Measurements from ENCODE around the gene THY1. TPM values are rescaled to one million over a fixed set of nuclear protein-coding genes. Genes with fewer than 3 reads are reported as not detected.

THY1 gene
- total RNA-seq, 1 experiment from 2014 or later = 1.1 TPM

- Histone ChIP-seq H2AFZ (ENCODE audit: low read depth, low read length, poor library complexity, severe bottlenecking) (no peak overlapping the region), H3K27me3 (ENCODE audit: insufficient read depth, low read length) (peaks cover 6% of the 10 kb centered on the region; the same call in 1 of the 2 replicates), H3K27ac (ENCODE audit: low read depth, low read length) (no peak overlapping the region), H4K20me1 (ENCODE audit: insufficient read depth) (no peaks in the 10 kb centered on the region), H3K4me1 (ENCODE audit: control insufficient read depth in 1 of 2, insufficient read depth in 2 of 2, low read length in 2 of 2) (peaks cover 38 to 58% of the 10 kb centered on the region in 2 experiments), H3K36me3 (ENCODE audit: control insufficient read depth in 1 of 2, insufficient read depth in 2 of 2, low read length in 2 of 2) (no peaks in the 10 kb centered on the region), H3K9me2 (ENCODE audit: insufficient read depth) (no peaks in the 10 kb centered on the region), H3K79me2 (ENCODE audit: insufficient read depth, low read length) (no peaks in the 10 kb centered on the region), H3K9ac (ENCODE audit: low read length) (no peak overlapping the region), H3K4me2 (ENCODE audit: low read length) (no peak overlapping the region; the same call in 1 of the 2 replicates), H3K4me3 (replicated peaks in 1 of 2; ENCODE audit: low read depth in 1 of 2, low read length in 2 of 2) (no peak overlapping the region), H3K9me3 (ENCODE audit: control insufficient read depth in 1 of 2, insufficient read depth in 1 of 2, low read depth in 1 of 2, low read length in 2 of 2) (no peaks in the 10 kb centered on the region)
- CTCF ChIA-PET = interaction anchor here (1.3 to 3.4 kb wide), 4 partner anchors 12 to 30 kb away, joined by 4 to 24 read pairs (median 12); partner anchors contain the start of gene USP2
- intact Hi-C loops (cut with micrococcal nuclease) = no loop called here
- DNase-seq (ENCODE audit: low read depth, low spot score) (no peak), ATAC-seq (no peak)
- RAD21 ChIA-PET (ENCODE audit: low non-redundant PET in 1 of 2, low total read pairs in 2 of 2, uncharacterized antibody in 2 of 2, unreplicated experiment in 2 of 2) = interaction anchor here in 1 of 2 experiments (0.6 to 1.4 kb wide), 2 partner anchors 12 to 223 kb away, joined by 3 read pairs; no protein-coding TSS in a partner anchor
- no TSS peak for BruUV-seq (replicated peaks)
- TF ChIP-seq SRF (IDR thresholded peaks at IDR 0.05; ENCODE audit: low read depth) (no peak), RAD21 (IDR thresholded peaks at IDR 0.05; ENCODE audit: low read depth) (no peak), ZFX (IDR thresholded peaks at IDR 0.05) (no peak), POLR2A (IDR thresholded peaks at IDR 0.05; ENCODE audit: borderline replicate concordance, extremely low read depth, insufficient read depth, insufficient read length) (no peak), CEBPB (IDR thresholded peaks at IDR 0.05; ENCODE audit: low read depth) (no peak), ATF3 (IDR thresholded peaks at IDR 0.05) (no peak), EZH2phosphoT487 (IDR thresholded peaks at IDR 0.05; ENCODE audit: borderline replicate concordance) (no peak), EZH2 (IDR thresholded peaks at IDR 0.05) (no peak), EGR1 (IDR thresholded peaks at IDR 0.05; ENCODE audit: low read depth) (no peak), CBX3 (IDR thresholded peaks at IDR 0.05; ENCODE audit: low read depth) (no peak), FOSL1 (IDR thresholded peaks at IDR 0.05; ENCODE audit: low read depth) (no peak), ZNF274 (IDR thresholded peaks at IDR 0.05; ENCODE audit: low read depth, low read length) (no peak), JUND (IDR thresholded peaks at IDR 0.05) (no peak), ELF1 (IDR thresholded peaks at IDR 0.05; ENCODE audit: borderline replicate concordance, low read depth) (no peak), SP1 (IDR thresholded peaks at IDR 0.05; ENCODE audit: low read depth) (no peak)
- TF ChIP-seq, protein P1, sequence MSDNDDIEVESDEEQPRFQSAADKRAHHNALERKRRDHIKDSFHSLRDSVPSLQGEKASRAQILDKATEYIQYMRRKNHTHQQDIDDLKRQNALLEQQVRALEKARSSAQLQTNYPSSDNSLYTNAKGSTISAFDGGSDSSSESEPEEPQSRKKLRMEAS (IDR thresholded peaks at IDR 0.05) = no peak
- TF ChIP-seq, protein P2, sequence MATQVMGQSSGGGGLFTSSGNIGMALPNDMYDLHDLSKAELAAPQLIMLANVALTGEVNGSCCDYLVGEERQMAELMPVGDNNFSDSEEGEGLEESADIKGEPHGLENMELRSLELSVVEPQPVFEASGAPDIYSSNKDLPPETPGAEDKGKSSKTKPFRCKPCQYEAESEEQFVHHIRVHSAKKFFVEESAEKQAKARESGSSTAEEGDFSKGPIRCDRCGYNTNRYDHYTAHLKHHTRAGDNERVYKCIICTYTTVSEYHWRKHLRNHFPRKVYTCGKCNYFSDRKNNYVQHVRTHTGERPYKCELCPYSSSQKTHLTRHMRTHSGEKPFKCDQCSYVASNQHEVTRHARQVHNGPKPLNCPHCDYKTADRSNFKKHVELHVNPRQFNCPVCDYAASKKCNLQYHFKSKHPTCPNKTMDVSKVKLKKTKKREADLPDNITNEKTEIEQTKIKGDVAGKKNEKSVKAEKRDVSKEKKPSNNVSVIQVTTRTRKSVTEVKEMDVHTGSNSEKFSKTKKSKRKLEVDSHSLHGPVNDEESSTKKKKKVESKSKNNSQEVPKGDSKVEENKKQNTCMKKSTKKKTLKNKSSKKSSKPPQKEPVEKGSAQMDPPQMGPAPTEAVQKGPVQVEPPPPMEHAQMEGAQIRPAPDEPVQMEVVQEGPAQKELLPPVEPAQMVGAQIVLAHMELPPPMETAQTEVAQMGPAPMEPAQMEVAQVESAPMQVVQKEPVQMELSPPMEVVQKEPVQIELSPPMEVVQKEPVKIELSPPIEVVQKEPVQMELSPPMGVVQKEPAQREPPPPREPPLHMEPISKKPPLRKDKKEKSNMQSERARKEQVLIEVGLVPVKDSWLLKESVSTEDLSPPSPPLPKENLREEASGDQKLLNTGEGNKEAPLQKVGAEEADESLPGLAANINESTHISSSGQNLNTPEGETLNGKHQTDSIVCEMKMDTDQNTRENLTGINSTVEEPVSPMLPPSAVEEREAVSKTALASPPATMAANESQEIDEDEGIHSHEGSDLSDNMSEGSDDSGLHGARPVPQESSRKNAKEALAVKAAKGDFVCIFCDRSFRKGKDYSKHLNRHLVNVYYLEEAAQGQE (IDR thresholded peaks at IDR 0.05; ENCODE audit: low read depth) = no peak
- POLR2A ChIA-PET = no interaction called here
These were observed 55.3 kb downstream of the THY1 start for GRCh38 chr11:119367661-119368120.

Other genes starting within 250 kb of the THY1 start
- 0.30 TPM for gene NHERF4, start 237.7 kb downstream of the THY1 start, total RNA-seq (2021; ENCODE audit: unreplicated experiment)
- 31.1 TPM for gene CBL, start 216.8 kb downstream of the THY1 start, total RNA-seq (2021; ENCODE audit: unreplicated experiment)
- gene MCAM, start 106.0 kb downstream of the THY1 start, total RNA-seq (2021; ENCODE audit: unreplicated experiment) = 17.4 TPM
- gene RNF26, start 88.6 kb downstream of the THY1 start, total RNA-seq (2021; ENCODE audit: unreplicated experiment) = 45.6 TPM
- not detected for gene C1QTNF5, start 82.3 kb downstream of the THY1 start, total RNA-seq (2021; ENCODE audit: unreplicated experiment)
- gene MFRP, start 76.5 kb downstream of the THY1 start, total RNA-seq (2021; ENCODE audit: unreplicated experiment) = not detected
- 5.0 TPM for gene USP2, start 41.5 kb downstream of the THY1 start, total RNA-seq (2021; ENCODE audit: unreplicated experiment)